Measurements from ENCODE around the gene MR1.

GRCh38 chr1:181028196-181028595 lies 5.6 kb upstream of the MR1 start:
- TF ChIP-seq POLR2A (IDR thresholded peaks at IDR 0.05; ENCODE audit: low read length) (no peak), GATA1 (IDR thresholded peaks at IDR 0.05; ENCODE audit: low read depth, low read length) (no peak)

All from erythroblast (primary cell).